HG02970 (cell line): ENCODE data around the gene GBF1.

Experiments used
- ATAC-seq: cut with Tn5 transposase; IDR thresholded peaks from one replicate; pipeline ENCODE4 v1.9.1; 2021; ENCODE audit warnings: mild to moderate bottlenecking, moderate library complexity, moderate number of reproducible peaks; ENCODE audit not compliant: unreplicated experiment, low FRiP score

The GBF1 gene

GRCh38 chr10:102264371-102264770, 19.0 kb downstream of the GBF1 start:
- no peak for ATAC-seq

DNA sequence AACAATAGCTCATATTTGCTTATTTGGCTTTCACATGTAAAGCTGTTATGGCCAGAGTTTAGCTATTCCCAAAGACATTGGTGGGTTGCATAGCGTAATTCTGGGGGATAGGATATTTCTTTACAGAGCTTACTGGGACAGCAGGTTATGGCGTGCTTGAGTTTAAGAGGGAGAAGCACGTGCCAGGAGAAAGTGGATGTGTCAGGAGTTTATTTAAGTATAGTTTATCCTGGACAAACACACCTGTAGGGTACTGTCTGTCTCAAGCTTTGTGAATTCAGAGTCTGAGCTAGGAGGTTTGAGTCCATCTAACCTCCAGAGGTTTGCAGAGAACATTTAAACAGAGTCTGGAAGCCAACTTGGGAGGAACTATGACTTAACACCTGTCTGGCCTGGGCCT, 21.3 kb downstream of the GBF1 start:
- no peak for ATAC-seq

DNA sequence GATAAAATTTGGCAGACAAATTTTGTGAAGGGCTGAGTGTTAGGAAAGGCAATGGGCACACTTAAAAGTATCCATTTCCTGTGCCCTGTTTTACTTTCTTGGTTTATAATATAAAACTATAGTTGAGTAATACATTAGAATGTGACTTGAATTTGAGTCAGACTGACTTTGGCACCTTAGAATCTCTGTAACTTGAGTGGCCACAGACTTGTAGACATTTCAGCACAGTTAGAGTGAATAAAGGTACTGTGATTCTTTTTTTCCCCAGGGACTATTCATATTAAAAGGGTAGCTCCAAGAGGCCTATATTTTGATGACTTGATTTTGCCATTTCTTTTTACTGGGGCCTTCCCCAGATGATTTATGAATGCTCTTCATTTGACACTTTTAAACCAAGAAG, 22.4 kb downstream of the GBF1 start:
- ATAC-seq: no peak

- ATAC-seq: no peak
Observed at GRCh38 chr10:102268375-102268888, 23.1 kb downstream of the GBF1 start.

- ATAC-seq: no peak
Observed at GRCh38 chr10:102269017-102269416, 23.7 kb downstream of the GBF1 start.

DNA sequence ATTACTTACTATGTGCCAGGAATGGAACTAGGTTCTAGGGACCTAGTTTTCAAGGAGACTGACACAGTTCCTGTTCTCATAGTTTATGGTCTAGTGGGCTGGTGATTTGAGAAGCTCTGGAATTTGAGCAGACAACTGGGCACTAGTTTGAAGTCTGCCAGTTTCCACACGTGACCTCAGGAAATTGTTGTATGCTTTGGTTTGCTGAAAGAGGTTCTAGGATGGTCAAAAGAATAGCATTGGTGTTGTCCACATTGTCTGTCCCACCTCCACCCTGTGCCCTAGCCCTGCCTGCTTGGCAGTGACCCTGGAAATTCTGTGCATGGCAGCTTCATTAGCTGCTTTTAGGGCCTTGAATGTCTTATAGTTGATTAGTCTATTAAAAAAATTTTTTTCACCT, 28.7 kb downstream of the GBF1 start:
- ATAC-seq: no peak

- no peak for ATAC-seq
Observed at GRCh38 chr10:102275343-102275742, 30.0 kb downstream of the GBF1 start.

- ATAC-seq: no peak
Observed at GRCh38 chr10:102279104-102279503, 33.8 kb downstream of the GBF1 start.

DNA sequence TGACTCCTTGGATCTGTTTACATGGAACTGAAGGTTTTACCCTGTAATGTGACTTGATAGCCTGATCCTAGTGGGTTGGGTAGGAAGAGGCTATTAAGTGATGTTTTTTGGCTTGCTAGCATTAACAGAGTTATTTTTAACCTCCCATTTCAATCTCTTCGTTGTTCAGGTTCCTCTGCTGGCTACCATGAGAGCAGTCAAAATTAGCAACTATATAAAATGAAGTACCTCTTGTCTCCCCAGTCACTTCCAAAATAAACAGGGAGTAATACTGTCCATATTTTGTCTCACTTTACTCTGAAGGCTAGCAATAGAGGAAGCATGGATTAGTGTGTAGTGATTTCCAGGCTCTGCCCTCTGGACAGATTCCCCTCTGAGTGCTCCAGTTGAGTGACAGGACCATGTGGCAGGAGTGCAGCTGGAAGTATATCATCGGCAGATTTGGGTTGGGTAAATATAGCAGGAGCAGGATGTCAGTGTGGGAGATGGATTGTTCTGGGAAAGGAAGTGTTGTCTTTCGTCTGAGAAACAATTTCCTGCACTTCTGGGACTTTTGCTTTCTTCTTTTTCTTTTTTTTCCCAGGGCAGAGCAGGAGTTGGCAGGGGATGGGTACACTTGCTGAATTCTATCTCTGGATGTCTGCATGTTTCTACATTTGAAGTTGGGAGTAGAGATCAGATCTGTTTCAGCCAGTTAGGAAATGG, 35.2 kb downstream of the GBF1 start:
- no peak for ATAC-seq

- ATAC-seq: no peak
Observed at GRCh38 chr10:102281102-102281487, 35.8 kb downstream of the GBF1 start.

DNA sequence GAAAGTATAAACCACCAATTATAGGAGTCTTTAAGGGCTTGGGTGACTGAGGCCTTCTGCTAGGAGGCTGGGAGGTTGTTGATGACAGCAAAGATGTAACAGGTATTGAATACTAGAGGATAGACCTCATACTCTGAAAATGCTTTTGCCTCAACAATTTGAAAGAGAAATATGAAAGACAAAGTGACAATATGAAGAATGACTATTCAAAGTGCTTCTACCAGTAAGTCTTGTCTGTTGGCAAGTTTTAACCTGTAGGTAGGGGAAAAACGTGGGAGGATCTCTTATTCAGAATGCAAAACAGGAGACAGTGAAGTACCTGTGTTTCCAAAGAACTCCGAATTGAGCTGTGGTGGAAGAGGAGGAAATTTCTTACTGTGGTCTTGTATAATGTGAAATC, 38.2 kb downstream of the GBF1 start:
- ATAC-seq: no peak

GRCh38 chr10:102283890-102284289, 38.6 kb downstream of the GBF1 start:
- ATAC-seq: no peak

GRCh38 chr10:102284531-102284930, 39.2 kb downstream of the GBF1 start:
- ATAC-seq: no peak

DNA sequence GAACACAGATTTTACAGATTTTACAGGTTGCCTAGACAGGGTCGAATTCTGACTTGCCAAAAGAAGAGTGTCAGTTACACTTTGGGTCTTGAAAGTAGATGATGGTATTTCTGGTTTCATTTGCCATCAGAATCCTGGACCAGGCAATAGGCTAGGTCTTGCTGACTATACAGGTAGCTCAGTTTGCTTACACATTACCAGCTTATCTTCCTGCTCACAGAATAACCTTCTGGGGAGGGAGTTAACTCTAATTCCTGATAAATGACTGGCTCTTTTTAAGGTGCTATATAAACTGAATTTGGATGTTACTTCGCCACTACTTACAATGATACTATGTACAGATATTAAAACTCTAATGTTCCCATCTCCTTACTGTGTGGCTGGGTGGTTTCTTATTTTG, 39.8 kb downstream of the GBF1 start:
- no peak for ATAC-seq

- ATAC-seq: no peak
Observed at GRCh38 chr10:102286216-102286615, 40.9 kb downstream of the GBF1 start.

DNA sequence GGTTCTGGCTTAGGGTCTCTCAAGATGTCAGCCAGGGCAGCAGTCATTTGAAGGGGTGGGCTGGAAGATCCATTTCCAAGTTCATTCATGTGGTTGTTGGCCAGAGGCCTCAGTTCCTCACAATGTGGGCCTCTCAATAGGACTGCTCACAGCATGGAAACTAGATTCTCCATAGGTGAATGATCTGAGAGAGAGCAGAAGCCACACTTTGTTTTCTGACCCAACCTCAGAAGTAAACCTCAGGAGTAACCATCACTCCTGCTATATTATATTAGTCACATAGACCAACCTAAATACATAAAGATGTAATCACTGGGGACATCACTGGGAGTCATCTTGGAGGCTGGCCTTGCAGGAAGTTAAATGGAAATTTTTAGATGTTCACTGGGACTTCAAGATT, 42.2 kb downstream of the GBF1 start:
- no peak for ATAC-seq

- no peak for ATAC-seq
Observed at GRCh38 chr10:102287991-102288390, 42.7 kb downstream of the GBF1 start.

GRCh38 chr10:102289356-102289755, 44.0 kb downstream of the GBF1 start:
- no peak for ATAC-seq

GRCh38 chr10:102289840-102290239, 44.5 kb downstream of the GBF1 start:
- no peak for ATAC-seq

DNA sequence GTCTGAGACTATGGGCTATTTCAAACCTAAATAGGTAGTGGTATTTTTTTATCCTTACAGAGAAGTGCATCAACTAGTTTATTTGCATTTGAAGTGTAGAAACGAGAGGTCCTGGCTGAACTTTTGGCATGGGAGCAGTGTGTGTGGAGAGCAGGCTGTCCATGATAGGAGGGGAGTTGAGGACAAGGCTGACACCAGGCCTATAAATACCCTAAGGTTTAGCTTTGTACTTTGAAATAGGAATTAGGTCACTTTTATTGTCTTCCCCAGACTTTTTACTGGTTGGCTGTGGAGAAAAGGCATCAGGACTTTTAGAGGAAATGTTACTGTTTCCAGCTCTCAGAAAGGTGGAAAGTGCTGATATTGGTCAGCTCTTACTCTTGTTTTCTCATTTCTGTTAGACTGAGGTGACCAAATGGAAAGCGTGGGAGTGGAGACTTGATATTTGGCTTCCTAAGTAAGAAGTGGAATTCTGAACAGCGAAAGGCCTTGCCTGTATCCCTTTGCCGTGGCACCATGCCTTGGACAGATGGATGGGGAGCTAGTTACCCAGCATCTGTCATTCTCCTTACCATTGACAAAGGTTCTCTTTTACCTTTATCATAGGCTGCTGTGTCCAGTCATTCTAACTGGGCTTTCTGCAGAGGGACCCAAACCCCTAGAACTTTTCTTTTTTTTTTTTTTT, 46.0 kb downstream of the GBF1 start:
- ATAC-seq: no peak

GRCh38 chr10:102297101-102297500, 51.8 kb downstream of the GBF1 start:
- no peak for ATAC-seq

- no peak for ATAC-seq
Observed at GRCh38 chr10:102298899-102299298, 53.6 kb downstream of the GBF1 start.
